Panc1 (cell line): ENCODE data around the gene TMEM134.

Experiments used
- CTCF ChIP-seq: fragments of 450-650 bp; IDR thresholded peaks from 2 replicates; pipeline ENCODE4 v1.5.1; 2017; ENCODE audit warnings: mild to moderate bottlenecking
- POLR2AphosphoS5 ChIP-seq: IDR thresholded peaks from 2 replicates; pipeline ENCODE4 v1.6.1; 2012; ENCODE audit warnings: mild to moderate bottlenecking, low read depth, low read length, moderate library complexity
- SIN3A ChIP-seq: IDR thresholded peaks from 2 replicates; pipeline ENCODE4 v1.6.1; 2012; ENCODE audit warnings: low read depth, mild to moderate bottlenecking, low read length, moderate library complexity, borderline replicate concordance; ENCODE audit not compliant: insufficient read depth
- TCF7L2 ChIP-seq: IDR thresholded peaks from 2 replicates; pipeline ENCODE4 v1.6.1; 2011; ENCODE audit warnings: mild to moderate bottlenecking, low read depth, low read length, inconsistent platforms

GRCh38 chr11:67432655-67433349, 36.2 kb downstream of the TMEM134 start:
- TF ChIP-seq CTCF (no peak), POLR2AphosphoS5 (no peak), TCF7L2 (no peak), SIN3A (no peak)
